H9 (cell line): ENCODE measurements around the gene TMEM132D. TPM values are rescaled to one million over a fixed set of nuclear protein-coding genes. Genes with fewer than 3 reads are reported as not detected.

Source experiments
- DNase-seq: peaks from one replicate; pipeline ENCODE4 v3.0.0-alpha.2; 2017
- H2AFZ ChIP-seq: one replicate; pipeline ENCODE4 v1.6.1; 2013; ENCODE audit warnings: mild to moderate bottlenecking, low read length, control low read depth, moderate library complexity
- H2AK5ac ChIP-seq: 2 replicates; pipeline ENCODE4 v1.6.1; 2013; ENCODE audit warnings: low read length, control low read depth, mixed read lengths; ENCODE audit not compliant: insufficient read length
- H2BK120ac ChIP-seq: one replicate; pipeline ENCODE4 v1.6.1; 2013; ENCODE audit warnings: low read depth, mild to moderate bottlenecking, low read length, control low read depth, inconsistent platforms; ENCODE audit not compliant: poor library complexity, severe bottlenecking
- H2BK12ac ChIP-seq: 2 replicates; pipeline ENCODE4 v1.6.1; 2013; ENCODE audit warnings: low read length, control low read depth, mixed read lengths, low read depth; ENCODE audit not compliant: insufficient read length
- H2BK15ac ChIP-seq: 2 replicates; pipeline ENCODE4 v1.6.1; 2013; ENCODE audit warnings: low read depth, low read length, control low read depth
- H2BK20ac ChIP-seq: one replicate; pipeline ENCODE4 v1.6.1; 2013; ENCODE audit warnings: low read depth, mild to moderate bottlenecking, low read length, control low read depth, inconsistent platforms; ENCODE audit not compliant: poor library complexity, severe bottlenecking
- H2BK5ac ChIP-seq: 2 replicates; pipeline ENCODE4 v1.6.1; 2013; ENCODE audit warnings: low read length, control low read depth, mixed read lengths; ENCODE audit not compliant: insufficient read length
- H3K14ac ChIP-seq: 2 replicates; pipeline ENCODE4 v1.6.1; 2013; ENCODE audit warnings: low read length, control low read depth; ENCODE audit not compliant: insufficient read depth
- H3K18ac ChIP-seq: 2 replicates; pipeline ENCODE4 v1.6.1; 2013; ENCODE audit warnings: low read depth, mild to moderate bottlenecking, mixed read lengths, low read length, control low read depth; ENCODE audit not compliant: insufficient read length
- H3K23ac ChIP-seq: 2 replicates; pipeline ENCODE4 v1.6.1; 2013; ENCODE audit warnings: low read length, control low read depth, mixed read lengths, low read depth; ENCODE audit not compliant: insufficient read length
- H3K23me2 ChIP-seq: 2 replicates; pipeline ENCODE4 v1.6.1; 2013; ENCODE audit warnings: low read depth, mild to moderate bottlenecking, mixed read lengths, low read length, control low read depth; ENCODE audit not compliant: insufficient read length, poor library complexity, severe bottlenecking
- H3K27ac ChIP-seq: 2 replicates; pipeline ENCODE4 v1.5.1; 2013; ENCODE audit warnings: low read length, control low read depth, mixed read lengths, low read depth; ENCODE audit not compliant: insufficient read length
- H3K27me3 ChIP-seq: 2 replicates; pipeline ENCODE4 v1.6.1; 2013; ENCODE audit warnings: low read length, control low read depth, inconsistent platforms; ENCODE audit not compliant: insufficient read depth
- H3K4ac ChIP-seq: 2 replicates; pipeline ENCODE4 v1.6.1; 2013; ENCODE audit warnings: low read depth, mild to moderate bottlenecking, control low read depth, inconsistent platforms, low read length, moderate library complexity
- H3K4me1 ChIP-seq: 2 replicates; pipeline ENCODE4 v1.6.1; 2013; ENCODE audit warnings: low read length, control low read depth, inconsistent platforms; ENCODE audit not compliant: insufficient read depth
- H3K4me2 ChIP-seq: 2 replicates; pipeline ENCODE4 v1.6.1; 2013; ENCODE audit warnings: low read length, control low read depth, mixed read lengths; ENCODE audit not compliant: insufficient read length, insufficient read depth
- H3K56ac ChIP-seq: 2 replicates; pipeline ENCODE4 v1.6.1; 2013; ENCODE audit warnings: low read depth, mild to moderate bottlenecking, mixed read lengths, low read length, control low read depth; ENCODE audit not compliant: insufficient read length
- H3K79me1 ChIP-seq: 2 replicates; pipeline ENCODE4 v1.6.1; 2013; ENCODE audit warnings: low read depth, mild to moderate bottlenecking, moderate library complexity, low read length, control low read depth, inconsistent platforms; ENCODE audit not compliant: insufficient read depth, poor library complexity, severe bottlenecking
- H3K79me2 ChIP-seq: 2 replicates; pipeline ENCODE4 v1.6.1; 2013; ENCODE audit warnings: low read length, control low read depth, inconsistent platforms; ENCODE audit not compliant: insufficient read depth
- H3K9ac ChIP-seq: 2 replicates; pipeline ENCODE4 v1.6.1; 2013; ENCODE audit warnings: low read length, control low read depth, mixed read lengths; ENCODE audit not compliant: insufficient read length; ENCODE audit errors: extremely low read depth
- H3K9me3 ChIP-seq: one replicate; pipeline ENCODE4 v1.6.1; 2013; ENCODE audit warnings: low read depth, low read length, inconsistent platforms; ENCODE audit not compliant: control insufficient read depth
- H3T11ph ChIP-seq: one replicate; pipeline ENCODE4 v1.6.1; 2013; ENCODE audit warnings: mild to moderate bottlenecking, low read length, control low read depth, inconsistent platforms
- H4K20me1 ChIP-seq: one replicate; pipeline ENCODE4 v1.6.1; 2013; ENCODE audit not compliant: control insufficient read depth, insufficient read length, insufficient read depth
- H4K5ac ChIP-seq: 2 replicates; pipeline ENCODE4 v1.6.1; 2013; ENCODE audit warnings: low read depth, mild to moderate bottlenecking, mixed read lengths, low read length, control low read depth; ENCODE audit not compliant: insufficient read length
- H4K8ac ChIP-seq: replicated peaks from 2 replicates; pipeline ENCODE4 v1.6.1; 2013; ENCODE audit warnings: low read length, control low read depth, mixed read lengths, low read depth; ENCODE audit not compliant: insufficient read length
- H4K91ac ChIP-seq: 2 replicates; pipeline ENCODE4 v1.6.1; 2013; ENCODE audit warnings: low read depth, mild to moderate bottlenecking, moderate library complexity, mixed read lengths, low read length, control low read depth; ENCODE audit not compliant: insufficient read length
- H3K27ac Mint-ChIP-seq, 3 experiments: 2 replicates in 2 of 3; 3 replicates in 1 of 3; pipeline ENCODE4 v1.8.0; 2020 to 2021; ENCODE audit warnings: mixed read lengths in 3 of 3, mild to moderate bottlenecking in 1 of 3, moderate library complexity in 1 of 3
- H3K27me3 Mint-ChIP-seq: 2 replicates; pipeline ENCODE4 v1.8.0; 2021; ENCODE audit warnings: low read depth, mild to moderate bottlenecking, moderate library complexity, mixed read lengths
- H3K36me3 Mint-ChIP-seq, 3 experiments: 2 replicates in 2 of 3; 3 replicates in 1 of 3; pipeline ENCODE4 v1.8.0; 2020 to 2021; ENCODE audit warnings: low read depth in 3 of 3, mixed read lengths in 3 of 3; ENCODE audit not compliant: insufficient read depth in 1 of 3
- H3K4me1 Mint-ChIP-seq, 2 experiments: 2 replicates each; pipeline ENCODE4 v1.8.0; 2020; ENCODE audit warnings: mixed read lengths in 2 of 2
- H3K4me3 Mint-ChIP-seq, 2 experiments: 2 replicates in 1 of 2; 3 replicates in 1 of 2; pipeline ENCODE4 v1.8.0; 2020 to 2021; ENCODE audit warnings: mild to moderate bottlenecking in 2 of 2, mixed read lengths in 2 of 2, moderate library complexity in 1 of 2
- H3K9me3 Mint-ChIP-seq, 2 experiments: 2 replicates in 1 of 2; 3 replicates in 1 of 2; pipeline ENCODE4 v1.8.0; 2020; ENCODE audit warnings: mild to moderate bottlenecking in 2 of 2, mixed read lengths in 2 of 2, moderate library complexity in 1 of 2
- CTCF ChIP-seq: fragments of 200-600 bp; sonication (generic); conservative IDR thresholded peaks from 3 replicates; pipeline ENCODE4 v1.8.0; 2021; ENCODE audit warnings: antibody characterized with exemption, mild to moderate bottlenecking
- WGBS: extraction: QIAGEN DNeasy Blood & Tissue Kit; methylation state at CpG from one replicate; pipeline ENCODE4 v1.1.7; 2013; ENCODE audit warnings: missing lambda C conversion rate, low lambda C conversion rate, mixed read lengths; ENCODE audit not compliant: insufficient read length; ENCODE audit errors: extremely low coverage; 5-methylcytosine and 5-hydroxymethylcytosine counted together
- total RNA-seq: library from RNA; stranded (reverse); gene quantifications from 2 replicates; pipeline ENCODE4 v1.2.1, GENCODE V29; 2021

The TMEM132D gene
- total RNA-seq, 1 experiment from 2014 or later, result 6.1 TPM

GRCh38 chr12:129215556-129215955, 688.3 kb downstream of the TMEM132D start:
- Mint-ChIP-seq H3K27ac (no peak overlapping the region; a peak in 1 of 7 replicates), H3K27me3 (no peaks in the 10 kb centered on the region; the same call in none of the 2 replicates), H3K4me1 (peaks cover 4 to 5% of the 10 kb centered on the region in 2 experiments; a peak in 3 of 4 replicates), H3K4me3 (no peak overlapping the region), H3K9me3 (peaks cover 3 to 13% of the 10 kb centered on the region in 2 experiments; a peak in 4 of 5 replicates), H3K36me3 (peaks cover 0 to 8% (median 7%) of the 10 kb centered on the region in 3 experiments; a peak in 3 of 7 replicates)
- H3K9me3 ChIP-seq, result no peaks in the 10 kb centered on the region
- no peak overlapping the region for H4K91ac ChIP-seq
- H3K4ac ChIP-seq, result no peak overlapping the region
- no peak overlapping the region for H3K4me2 ChIP-seq
- no peak overlapping the region for H3K23ac ChIP-seq
- no peak overlapping the region for H2BK15ac ChIP-seq
- no peaks in the 10 kb centered on the region for H3K79me1 ChIP-seq
- H3T11ph ChIP-seq, result no peak overlapping the region
- H3K79me2 ChIP-seq, result no peaks in the 10 kb centered on the region
- no peaks in the 10 kb centered on the region for H3K23me2 ChIP-seq
- WGBS, result no CpG with 5 or more reads among the region's 5 CpGs
- H3K27me3 ChIP-seq, result no peaks in the 10 kb centered on the region
- no peaks in the 10 kb centered on the region for H3K4me1 ChIP-seq
- H3K27ac ChIP-seq, result no peak overlapping the region
- no peaks in the 10 kb centered on the region for H4K20me1 ChIP-seq
- no peak for TF ChIP-seq CTCF
- H2BK12ac ChIP-seq, result no peak overlapping the region
- no peak overlapping the region for H2AK5ac ChIP-seq
- no peak overlapping the region for H2BK5ac ChIP-seq
- no peak overlapping the region for H2AFZ ChIP-seq
- H3K56ac ChIP-seq, result no peak overlapping the region
- H3K18ac ChIP-seq, result no peak overlapping the region
- no peak overlapping the region for H2BK20ac ChIP-seq
- H3K14ac ChIP-seq, result no peak overlapping the region
- H4K5ac ChIP-seq, result no peak overlapping the region
- H3K9ac ChIP-seq, result no peak overlapping the region
- no peak overlapping the region for H4K8ac ChIP-seq
- no peak overlapping the region for H2BK120ac ChIP-seq
- DNase-seq, result no peak
